Measurements from ENCODE around the gene PLEKHH2.
"Not testable (repeated sequence)": the region's sequence is repeated elsewhere in the genome, so short reads cannot be mapped to it uniquely, and the experiment has no call there.

The PLEKHH2 gene

DNA sequence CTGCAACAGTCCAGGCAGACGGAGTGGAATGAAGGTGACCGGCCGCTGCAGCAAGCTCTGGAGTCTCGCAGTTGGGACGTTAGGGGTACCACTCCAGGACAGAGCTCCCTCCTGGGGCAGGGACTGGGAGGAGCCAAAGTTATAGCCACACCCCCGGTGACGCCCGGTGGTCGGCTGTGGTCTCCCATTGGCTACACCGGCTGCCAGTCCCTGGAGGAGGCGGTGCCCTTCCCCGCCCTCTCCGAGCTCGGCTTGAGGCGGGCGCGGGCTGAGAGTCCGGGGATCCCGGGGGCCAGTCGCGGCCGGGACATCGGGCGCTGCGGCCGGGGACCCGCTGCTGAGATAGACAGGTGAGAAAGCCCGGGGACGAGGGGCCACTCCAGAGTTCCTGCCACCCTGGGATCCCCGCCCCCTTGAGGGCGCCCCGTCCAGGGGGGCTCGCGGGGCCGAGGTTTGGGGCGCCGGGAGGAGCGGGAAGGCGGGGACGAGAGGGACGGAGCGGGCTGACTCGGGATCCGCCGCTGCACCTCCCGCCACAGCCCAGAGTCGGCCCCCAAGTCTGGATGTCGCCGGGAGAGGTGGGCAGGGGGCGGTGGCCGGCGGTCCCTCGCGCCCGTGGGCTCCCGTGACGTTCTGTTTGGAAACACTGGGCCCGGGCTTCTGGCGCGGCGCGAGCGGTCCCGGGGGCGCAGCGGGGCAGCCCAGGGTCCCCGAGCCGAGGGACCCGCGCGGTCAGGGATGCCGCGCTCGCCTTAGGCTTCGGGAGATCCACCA, at the start of gene PLEKHH2:
PLEKHH2 (plus strand) TSS at position 231 of the 774 bp plus-strand sequence. CDS start 7,414 bp downstream, outside the sequence.
- DNase-seq: peak; percentile 89

DNA sequence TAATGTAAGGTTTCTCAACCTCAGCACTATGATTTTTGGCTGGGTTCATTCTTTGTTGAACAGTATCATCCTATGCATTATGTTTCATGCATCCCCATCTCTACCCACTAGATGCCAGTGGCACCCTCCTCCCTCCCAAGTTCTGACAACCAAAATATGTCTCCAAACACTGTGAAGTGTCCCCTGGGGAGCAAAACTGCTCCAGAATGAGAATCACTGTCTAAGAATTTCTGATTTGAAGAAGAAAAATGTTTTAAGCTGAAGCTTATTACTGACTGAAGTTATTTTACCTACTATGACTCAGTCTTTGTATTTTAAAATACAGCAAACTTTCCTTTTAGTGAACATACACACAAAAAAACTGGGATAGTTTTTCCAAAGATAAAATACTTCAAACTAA, 44.6 kb upstream of the PLEKHH2 start:
- no peak for DNase-seq

DNA sequence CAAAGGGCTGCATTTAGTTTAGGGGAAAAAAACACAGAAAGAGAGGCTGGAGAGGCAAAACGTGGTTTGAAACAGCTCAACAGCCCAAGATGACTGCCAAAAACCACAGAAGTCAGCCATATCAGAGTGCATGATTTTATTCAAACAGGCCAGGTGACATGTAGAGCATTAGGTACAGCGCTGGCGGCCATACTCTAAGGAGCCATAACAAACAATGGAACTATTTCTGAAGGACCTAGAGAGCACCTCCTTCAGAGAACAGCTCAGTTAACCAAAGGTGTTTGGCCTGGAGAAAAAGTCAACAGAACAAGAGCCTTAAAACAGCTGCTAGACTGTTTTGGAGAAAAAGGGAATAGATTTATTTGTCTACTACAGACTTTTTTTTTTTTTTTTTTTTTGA, 43.8 kb upstream of the PLEKHH2 start:
- DNase-seq: no peak

DNA sequence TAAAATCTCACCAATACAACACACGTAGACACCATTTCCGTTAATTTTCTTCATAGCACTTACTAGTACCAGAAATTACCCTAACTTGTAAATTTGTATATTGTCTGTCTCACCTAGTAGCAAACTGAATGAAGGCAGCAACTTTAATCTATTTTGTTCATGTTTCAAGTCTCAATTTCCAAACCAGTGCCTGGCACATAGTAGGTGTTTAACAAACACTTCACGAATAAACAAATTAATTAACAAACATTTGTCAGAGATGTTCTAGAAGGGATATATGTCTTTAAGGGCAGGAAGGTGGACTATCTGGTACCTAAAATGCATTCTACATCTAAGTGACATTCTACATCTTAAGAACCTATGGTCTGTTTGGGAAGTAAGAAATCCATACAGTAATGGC, 42.2 kb upstream of the PLEKHH2 start:
- no peak for DNase-seq

DNA sequence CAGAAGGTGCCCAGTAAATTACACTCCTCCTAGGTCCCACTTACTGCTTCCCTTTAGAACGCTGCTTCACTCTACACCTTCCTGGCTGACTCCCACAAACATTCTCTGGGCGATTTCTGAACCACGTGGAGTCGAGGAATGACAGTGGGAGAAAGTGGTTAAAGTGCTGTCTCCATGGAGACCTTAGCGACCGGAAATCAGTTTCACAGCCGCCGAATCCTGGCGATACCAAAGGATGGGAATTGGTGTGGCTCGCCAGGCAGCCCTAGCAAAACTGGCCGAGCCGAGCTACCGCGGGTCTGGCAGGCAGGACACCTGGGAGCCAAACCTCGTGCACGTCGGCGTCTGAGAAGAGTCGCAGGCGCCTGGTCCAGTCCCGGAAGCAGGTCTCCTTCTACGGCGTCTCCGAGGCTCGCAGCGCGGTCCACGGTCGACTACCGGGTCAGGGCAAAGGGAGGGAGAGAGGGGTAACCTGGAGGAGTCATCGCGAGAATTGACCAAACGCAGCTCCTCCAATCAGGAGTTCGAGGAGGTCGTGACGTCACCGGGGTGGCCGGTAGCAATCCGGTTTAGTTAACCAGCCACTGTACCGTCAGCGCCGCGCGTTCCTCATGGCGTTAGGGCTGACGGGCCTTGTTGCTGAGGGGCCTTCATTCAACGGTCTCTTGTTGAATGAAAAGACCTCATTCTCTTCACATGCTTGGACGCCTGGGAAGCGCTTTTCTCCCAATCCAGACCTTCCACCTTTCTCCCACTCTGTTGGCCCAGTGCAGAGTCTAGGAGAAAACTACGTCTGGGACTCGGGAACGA, 41.3 kb upstream of the PLEKHH2 start, which contains the start of gene THADA:
THADA (minus strand) TSS at position 436 of the 810 bp plus-strand sequence. CDS start 3,646 bp downstream, outside the sequence.
- peak; percentile 98 for DNase-seq

DNA sequence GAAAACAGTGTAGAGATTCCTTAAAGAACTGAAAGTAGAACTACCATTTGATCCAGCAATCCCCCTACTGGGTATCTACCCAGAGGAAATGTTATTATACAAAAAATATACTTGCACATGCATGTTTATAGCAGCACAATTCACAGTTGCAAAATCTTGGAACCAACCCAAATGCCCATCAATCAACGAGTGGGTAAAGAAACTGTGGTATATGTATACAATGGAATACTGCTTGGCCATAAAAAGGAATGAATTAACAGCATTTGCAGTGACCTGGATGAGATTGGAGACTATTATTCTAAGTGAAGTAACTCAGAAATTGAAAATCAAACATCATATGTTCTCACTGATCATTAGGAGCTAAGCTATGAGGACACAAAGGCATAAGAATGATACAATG, 36.5 kb upstream of the PLEKHH2 start:
- DNase-seq: not testable (repeated sequence)

DNA sequence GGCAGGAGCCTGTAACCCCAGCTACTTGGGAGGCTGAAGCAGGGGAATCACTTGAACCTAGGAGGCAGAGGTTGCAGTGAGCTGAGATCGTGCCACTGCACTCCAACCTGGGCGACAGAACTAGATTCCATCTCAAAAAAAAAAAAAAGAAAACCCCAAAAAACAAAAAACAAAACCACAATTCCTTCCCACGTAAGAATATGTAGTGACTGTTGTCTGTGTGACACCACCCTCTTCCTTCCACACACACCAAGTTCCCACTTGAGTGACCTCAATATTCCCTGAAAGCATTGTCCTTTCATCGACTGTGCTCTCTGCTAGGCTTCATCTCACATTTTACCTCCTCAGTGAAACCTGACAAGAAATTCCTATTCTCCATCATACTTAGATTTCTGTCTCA, 32.4 kb upstream of the PLEKHH2 start:
- no peak for DNase-seq

DNA sequence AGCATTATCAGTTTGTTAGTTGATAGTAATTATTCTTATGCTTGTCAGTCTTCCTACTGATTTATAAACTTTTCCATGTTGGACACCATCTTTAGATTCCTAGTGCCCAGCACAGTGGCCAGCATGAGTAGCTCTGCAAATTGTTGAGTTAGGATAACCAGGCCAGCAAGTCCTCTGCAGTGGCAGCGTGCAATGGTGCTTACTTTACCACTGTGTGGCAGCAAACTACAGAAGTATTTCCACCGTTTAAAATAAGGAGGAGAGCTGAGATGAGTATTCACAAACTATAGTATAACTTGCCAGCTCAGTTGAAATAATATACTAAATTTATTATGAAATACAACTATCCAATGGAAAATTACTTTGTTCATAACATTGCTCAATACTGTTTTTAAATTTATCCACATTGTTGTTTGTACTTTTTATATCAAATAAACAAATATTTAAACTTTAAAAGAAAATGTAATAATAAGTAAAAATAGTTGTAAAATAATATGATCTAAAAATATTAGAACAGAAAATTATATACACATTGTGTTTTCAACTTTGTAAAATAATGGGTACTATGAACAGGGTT, 31.9 kb upstream of the PLEKHH2 start:
- DNase-seq: peak; percentile 15

DNA sequence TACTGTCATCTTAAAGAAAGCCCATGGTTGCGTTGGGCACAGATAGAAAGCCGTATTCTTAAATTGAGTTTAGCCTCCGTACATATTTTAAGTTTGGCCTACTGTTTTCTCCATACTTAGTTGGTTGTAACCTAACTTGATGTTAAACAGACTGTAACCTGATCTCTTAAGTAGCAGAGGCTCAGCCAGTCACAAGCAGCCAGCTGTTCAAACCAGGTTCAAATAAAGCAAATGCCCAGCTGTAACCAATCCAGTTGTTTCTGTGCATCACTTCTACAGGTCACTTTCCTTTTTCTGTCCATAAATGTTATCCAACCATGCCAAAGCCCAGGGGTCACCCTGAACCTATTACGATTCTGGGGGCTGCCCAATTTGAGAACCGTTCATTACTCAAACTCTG, 31.2 kb upstream of the PLEKHH2 start:
- DNase-seq: no peak

DNA sequence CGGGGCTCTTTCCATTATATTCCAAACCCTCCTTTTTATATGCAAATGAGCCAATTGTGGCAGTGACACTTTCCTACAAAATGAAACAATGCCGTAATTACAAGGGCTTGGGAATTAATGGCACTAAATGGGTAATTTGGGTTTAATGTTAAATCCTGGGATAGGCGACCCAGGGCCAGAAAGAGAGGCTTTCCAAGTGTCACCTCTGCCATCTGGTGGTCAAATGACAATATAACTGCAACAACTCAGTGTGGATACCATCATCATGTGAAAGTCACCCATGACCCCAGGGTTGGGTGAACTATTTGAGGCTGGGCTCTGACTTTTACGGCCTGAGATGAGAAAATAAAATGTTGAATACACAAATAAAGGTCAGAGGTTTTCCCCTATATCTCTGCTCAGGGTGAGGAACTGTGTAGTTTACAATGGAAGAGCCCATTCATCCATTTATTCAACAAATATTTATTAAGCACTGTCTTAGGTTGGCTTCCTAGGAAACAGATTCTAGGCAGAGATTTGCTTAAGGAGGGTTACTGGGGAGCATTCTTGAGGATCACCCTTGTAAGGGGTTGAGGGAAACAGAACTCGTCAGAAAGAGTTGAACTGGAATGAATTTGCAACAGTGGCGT, 27.7 kb upstream of the PLEKHH2 start:
- DNase-seq: no peak

DNA sequence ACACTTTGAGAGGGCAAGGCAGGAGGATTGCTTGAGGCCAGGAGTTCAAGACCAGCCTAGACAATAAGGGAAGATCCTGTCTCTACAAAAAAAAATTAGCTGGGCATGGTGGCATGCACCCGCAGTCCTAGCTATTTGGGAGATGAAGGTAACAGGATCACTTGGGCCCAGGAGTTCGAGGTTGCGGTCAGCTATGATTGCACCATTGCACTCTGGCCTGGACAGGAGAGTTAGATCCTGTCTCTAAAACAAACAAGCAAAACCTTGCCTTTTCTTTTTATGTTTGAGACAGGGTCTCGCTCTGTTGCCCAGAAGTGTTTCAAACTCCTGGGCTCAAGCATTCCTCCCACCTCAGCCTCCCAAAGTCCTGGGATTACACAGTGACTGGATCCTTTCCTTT, 26.7 kb upstream of the PLEKHH2 start:
- no peak for DNase-seq

DNA sequence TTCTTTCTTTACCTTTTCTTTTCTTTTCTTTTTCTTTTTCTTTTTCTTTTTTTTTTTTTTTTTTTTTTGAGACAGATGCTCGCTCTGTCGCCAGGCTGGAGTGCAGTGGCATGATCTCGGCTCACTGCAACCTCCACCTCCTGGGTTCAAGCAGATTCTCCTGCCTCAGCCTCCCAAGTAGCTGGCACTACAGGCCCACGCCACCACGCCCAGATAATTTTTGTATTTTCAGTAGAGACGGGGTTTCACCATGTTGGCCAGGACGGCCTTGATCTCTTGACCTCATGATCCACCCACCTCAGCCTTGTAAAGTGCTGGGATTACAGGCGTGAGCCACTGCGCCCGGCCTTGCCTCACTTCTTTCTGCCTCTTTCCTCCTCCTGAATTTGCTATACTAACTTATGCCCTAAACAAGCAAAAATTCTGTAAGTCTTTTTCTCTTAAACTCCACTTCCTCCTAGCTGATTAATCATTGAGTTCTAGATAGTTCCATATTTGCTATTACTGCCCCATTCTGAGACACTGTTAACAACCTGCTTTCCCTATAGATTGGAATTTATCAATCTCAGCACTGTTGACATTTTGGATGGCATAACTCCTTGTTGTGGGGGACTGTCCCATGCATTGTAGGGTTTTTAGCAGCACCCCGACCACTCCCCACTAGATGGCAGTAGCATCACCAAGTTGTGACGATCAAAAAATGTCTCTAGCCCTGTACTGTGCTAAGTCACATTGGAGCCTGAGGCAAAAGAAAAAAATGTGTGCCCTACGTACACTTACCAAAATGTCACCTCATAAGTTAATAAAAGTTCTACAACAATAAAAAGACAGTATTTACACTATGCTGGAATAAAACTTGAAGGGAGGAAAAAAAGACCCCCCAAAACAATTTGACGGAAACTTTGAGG, 24.8 kb upstream of the PLEKHH2 start:
- peak; percentile 62 for DNase-seq

DNA sequence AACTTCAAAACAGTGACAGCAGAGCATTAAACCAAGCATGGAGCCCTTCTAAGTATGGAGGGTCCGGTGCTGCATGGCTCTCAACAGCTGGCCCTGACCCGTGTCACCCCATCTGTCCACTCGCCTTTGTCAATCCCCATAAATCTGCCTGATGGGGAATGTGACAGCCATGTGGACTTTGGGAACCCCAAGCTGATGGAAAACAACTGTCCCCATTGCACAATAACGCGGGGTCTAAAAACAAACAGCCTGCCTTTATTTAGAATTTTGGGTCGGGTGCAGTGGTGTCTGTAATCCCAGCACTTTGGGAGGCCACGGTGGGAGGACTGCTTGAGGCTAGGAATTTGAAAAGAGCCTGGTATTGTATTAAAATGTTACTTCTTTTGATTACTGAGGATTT, 24.1 kb upstream of the PLEKHH2 start:
- DNase-seq: no peak

DNA sequence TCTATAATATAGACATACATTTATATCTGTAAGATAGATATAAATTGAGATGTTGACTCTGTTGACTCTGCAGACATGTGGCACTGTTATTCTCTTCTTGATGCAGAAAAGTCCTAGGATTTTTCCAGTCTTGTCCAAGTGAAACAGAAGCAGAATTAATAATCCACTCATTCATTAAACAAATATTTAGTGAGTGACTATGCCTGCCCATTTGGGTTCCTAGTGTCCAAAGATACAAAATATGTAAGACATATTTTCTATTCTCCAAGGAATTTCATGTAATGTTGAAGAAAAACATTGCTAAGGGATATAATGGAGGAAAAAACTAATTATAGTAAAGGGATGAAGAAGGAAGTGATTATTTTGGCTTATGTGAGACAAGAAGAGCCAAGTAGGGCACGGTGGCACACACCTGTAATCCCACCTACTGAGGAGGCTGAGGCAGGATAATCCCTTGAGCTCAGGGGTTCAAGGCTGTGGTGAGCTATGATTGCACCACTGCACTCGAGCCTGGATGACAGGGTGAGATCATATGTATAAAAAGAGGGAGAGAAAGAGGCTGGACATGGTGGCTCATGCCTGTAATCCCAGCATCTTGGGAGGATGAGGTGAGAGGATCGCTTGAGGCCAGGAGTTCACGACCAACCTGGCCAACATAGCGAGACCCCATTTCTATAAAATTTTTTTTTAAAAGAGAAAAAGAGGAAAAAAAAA, 19.9 kb upstream of the PLEKHH2 start:
- no peak for DNase-seq

DNA sequence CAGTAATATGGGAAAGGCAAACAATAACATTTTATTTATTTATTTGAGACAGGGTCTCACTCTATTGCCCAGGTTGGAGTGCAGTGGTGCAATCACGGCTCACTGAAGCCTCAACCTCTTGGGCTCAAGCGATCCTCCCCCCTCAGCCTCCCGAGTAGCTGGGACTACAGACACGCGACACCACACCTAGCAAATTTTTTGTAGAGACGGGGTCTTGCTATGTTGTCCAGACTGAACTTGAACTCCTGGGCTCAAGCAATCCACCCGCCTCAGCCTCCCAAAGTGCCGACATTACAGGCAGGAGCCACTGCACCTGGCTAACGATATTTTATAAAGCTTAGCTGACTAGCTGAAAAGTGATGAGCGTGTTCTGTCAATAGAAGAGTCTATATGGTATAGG, 17.5 kb upstream of the PLEKHH2 start:
- DNase-seq: no peak

DNA sequence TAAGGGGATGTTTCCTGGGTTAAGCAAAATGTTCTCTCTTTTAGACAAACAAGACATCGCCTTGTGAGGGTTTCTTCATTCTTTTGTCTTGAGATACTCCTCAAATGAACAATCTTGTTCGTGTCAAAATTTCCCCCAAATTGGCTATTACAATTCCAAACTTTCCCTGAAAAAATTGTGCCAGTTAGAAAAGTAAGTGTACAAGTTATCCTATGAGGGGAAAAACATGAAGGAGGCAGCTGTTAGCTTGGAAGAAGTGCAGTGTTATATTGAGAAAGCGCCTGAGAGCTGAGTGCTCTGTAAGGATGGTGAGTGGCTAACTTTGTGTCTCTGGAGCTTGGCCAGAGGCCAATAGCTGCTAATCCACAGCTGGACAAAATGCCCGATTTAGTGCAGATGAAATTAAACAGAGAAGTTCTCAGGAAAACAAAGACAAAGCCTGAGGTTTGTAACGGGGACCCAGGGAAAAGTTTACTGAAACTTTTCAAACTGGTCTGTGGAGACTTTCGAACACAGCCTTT, 14.1 kb upstream of the PLEKHH2 start:
- DNase-seq: no peak

DNA sequence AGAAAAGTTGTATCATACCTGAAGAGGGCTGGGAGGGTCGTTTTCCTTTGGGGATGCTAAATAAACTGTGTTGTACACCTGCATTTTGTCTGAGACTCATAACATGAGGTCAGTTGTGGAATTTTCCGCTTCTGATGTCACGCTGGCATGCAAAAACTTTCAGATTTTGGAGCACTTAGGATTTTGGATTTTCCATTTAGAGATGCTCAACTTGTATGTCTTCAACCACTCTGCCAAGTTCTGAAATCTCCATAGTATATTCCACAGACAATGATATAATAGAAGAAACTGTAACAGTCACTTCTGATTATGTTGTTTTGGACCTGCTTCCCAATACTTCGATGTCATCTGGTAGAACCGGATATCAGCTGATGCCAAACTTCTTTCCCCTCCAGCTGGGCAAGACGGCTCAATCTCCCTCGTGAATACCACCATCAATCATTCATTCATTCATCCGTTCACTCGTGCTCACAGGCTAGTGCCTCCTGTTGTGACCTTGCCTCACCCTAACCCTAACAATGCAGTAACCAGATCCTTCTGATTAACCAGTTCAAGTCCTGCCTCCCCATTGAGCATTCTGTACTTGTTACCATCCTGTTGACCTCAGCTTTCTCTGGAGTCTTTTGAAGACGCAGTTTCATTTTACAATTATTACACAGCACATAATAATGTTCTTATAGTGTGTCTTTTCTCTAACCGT, 5.3 kb upstream of the PLEKHH2 start:
- no peak for DNase-seq

DNA sequence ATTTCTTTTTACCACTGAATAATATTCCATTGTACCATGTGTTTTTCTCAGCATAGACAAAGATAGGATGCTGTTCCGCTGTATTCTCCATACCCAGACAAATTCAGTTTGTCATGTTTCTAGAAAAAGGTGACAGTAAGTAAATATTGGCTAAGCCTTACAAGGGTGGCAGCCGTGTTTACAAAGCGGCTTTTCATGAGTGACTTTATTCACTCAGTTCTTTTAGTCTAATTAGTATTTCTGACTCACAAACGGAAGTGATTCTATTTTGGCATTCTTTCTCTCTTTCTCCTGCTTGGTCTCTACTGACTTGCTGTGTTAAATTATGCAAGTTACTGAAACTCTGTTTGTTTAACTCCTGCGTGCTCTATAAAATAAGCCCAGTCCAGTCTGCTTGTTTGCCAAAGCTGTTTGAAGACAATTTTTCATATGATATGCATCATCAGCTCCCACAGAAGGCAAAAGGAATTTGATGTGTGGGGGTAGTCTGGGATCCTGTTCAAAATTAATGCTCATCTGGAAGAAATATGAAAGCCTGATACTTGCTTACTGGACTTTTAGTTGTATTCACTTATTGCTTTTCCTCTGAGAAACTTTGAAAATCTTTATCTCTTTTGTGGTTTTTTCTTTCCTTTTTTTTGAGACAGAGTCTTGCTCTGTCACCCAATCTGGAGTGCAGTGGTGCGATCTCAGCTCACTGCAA, 2.3 kb upstream of the PLEKHH2 start:
- DNase-seq: no peak

DNA sequence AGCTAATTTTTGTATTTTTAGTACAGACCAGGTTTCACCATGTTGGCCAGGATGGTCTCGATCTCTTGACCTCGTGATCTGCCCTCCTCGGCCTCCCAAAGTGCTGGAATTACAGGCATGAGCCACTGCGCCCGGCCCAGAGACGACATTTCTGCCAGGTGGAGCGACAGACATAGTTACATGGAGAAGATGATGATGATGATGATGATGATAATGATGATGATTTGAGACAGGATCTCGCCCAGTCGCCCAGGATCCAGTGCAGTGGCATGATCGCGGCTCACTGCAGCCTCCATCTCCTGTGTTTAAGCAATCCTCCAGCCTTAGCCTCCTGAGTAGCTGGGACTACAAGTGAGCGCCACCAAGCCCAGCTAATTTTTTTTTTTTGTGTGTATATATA, 907 bp upstream of the PLEKHH2 start:
- not testable (repeated sequence) for DNase-seq

DNA sequence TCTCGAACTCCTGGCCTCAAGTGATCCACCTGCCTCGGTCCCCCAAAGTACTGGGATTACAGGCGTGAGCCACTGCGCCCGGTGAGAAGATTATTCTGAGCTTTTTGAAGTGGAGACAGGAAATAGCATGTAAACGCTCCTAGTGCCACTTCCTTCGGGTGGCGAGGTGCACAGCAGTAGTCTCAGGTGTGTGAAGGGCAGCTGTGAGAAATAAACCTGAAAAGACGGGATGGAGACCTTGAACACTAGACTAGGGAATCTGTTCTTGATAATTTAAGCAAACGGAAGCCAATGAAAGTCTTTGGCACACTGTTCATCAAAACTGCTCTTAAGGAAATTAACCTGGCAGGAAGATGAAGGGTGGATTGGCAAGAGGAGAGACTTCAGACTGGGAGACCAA, 439 bp upstream of the PLEKHH2 start:
- peak; percentile 3 for DNase-seq
